Fibroblast of gingiva (primary cell): ENCODE data around the gene PID1.
A peak's percentile ranks its signal among the peaks of the same experiment; 100 is the strongest.

Experiments
- DNase-seq: peaks from one replicate; pipeline ENCODE4 v3.0.0-alpha.2; 2011; ENCODE audit warnings: low read depth

The PID1 gene

GRCh38 chr2:229261076-229261475, 10.0 kb downstream of the PID1 start:
- no peak for DNase-seq

GRCh38 chr2:229257985-229258384, 13.1 kb downstream of the PID1 start:
- DNase-seq = peak; percentile 50

GRCh38 chr2:229256376-229256775, 14.7 kb downstream of the PID1 start:
- DNase-seq = no peak

GRCh38 chr2:229254206-229254605, 16.9 kb downstream of the PID1 start:
- DNase-seq = peak; percentile 90

- DNase-seq = no peak
Observed at GRCh38 chr2:229252996-229253395, 18.1 kb downstream of the PID1 start.

GRCh38 chr2:229252280-229252679, 18.8 kb downstream of the PID1 start:
- DNase-seq = peak; percentile 66

GRCh38 chr2:229249536-229249935, 21.6 kb downstream of the PID1 start:
- DNase-seq = no peak

- no peak for DNase-seq
Observed at GRCh38 chr2:229246334-229246733, 24.8 kb downstream of the PID1 start.

- no peak for DNase-seq
Observed at GRCh38 chr2:229244975-229245374, 26.1 kb downstream of the PID1 start.

- DNase-seq = peak; percentile 34
Observed at GRCh38 chr2:229243890-229244560, 27.1 kb downstream of the PID1 start.

GRCh38 chr2:229240984-229241491, 30.0 kb downstream of the PID1 start:
- DNase-seq = no peak

- DNase-seq = no peak
Observed at GRCh38 chr2:229239021-229239420, 32.1 kb downstream of the PID1 start.

GRCh38 chr2:229237270-229237669, 33.8 kb downstream of the PID1 start:
- DNase-seq = no peak

GRCh38 chr2:229235131-229235914, 35.8 kb downstream of the PID1 start:
- DNase-seq = peak; percentile 26

GRCh38 chr2:229231885-229232284, 39.2 kb downstream of the PID1 start:
- DNase-seq = no peak

GRCh38 chr2:229231328-229231868, 39.7 kb downstream of the PID1 start:
- no peak for DNase-seq

- DNase-seq = no peak
Observed at GRCh38 chr2:229230911-229231310, 40.2 kb downstream of the PID1 start.

- no peak for DNase-seq
Observed at GRCh38 chr2:229230256-229230655, 40.8 kb downstream of the PID1 start.

- DNase-seq = no peak
Observed at GRCh38 chr2:229226382-229226781, 44.7 kb downstream of the PID1 start.

- DNase-seq = no peak
Observed at GRCh38 chr2:229223107-229223506, 48.0 kb downstream of the PID1 start.

- DNase-seq = no peak
Observed at GRCh38 chr2:229221641-229222040, 49.4 kb downstream of the PID1 start.

- no peak for DNase-seq
Observed at GRCh38 chr2:229220254-229220653, 50.8 kb downstream of the PID1 start.

- no peak for DNase-seq
Observed at GRCh38 chr2:229218329-229218921, 52.7 kb downstream of the PID1 start.
